G401 (cell line): ENCODE results near the gene NEUROG1. TPM values are rescaled to one million over a fixed set of nuclear protein-coding genes. Genes with fewer than 3 reads are reported as not detected.

Experiments
- DNase-seq: peaks from one replicate; pipeline ENCODE4 v3.0.0-alpha.2; 2015; ENCODE audit warnings: low spot score
- in situ Hi-C: cut with HindIII; loops from 2 replicates; pipeline ENCODE4 v1.10.0; 2016; ENCODE audit warnings: low sequenced_read_pairs, mixed read lengths
- total RNA-seq: library from RNA; depleted of rRNA; stranded (reverse); fragments of >200 nt; shearing (Covaris generic); gene quantifications from 2 replicates; pipeline ENCODE4 v1.2.3, GENCODE V29; 2014; rRNA removed

NEUROG1 gene
- total RNA-seq = not detected in 2 replicates

GRCh38 chr5:135535820-135536801 lies at the start of gene NEUROG1:
NEUROG1 (minus strand) TSS chr5:135535964; CDS start chr5:135535690, 274 bp downstream.
- no peak for DNase-seq

GRCh38 chr5:135584918-135585317 lies 49.2 kb upstream of the NEUROG1 start:
- in situ Hi-C loops = no loop called here
- no peak for DNase-seq

More at GRCh38 chr5:135535820-135536801, at the start of gene NEUROG1:
- in situ Hi-C loops = no loop called here

- no peak for DNase-seq
- in situ Hi-C loops = no loop called here
Measured at GRCh38 chr5:135584276-135584675, 48.5 kb upstream of the NEUROG1 start.

GRCh38 chr5:135582099-135582781 lies 46.5 kb upstream of the NEUROG1 start:
- in situ Hi-C loops = no loop called here
- DNase-seq = no peak

GRCh38 chr5:135578685-135579341 lies 43.0 kb upstream of the NEUROG1 start, which contains the start of gene CXCL14:
CXCL14 (minus strand) TSS chr5:135578991; CDS start chr5:135578778, 213 bp downstream.
- no peak for DNase-seq
- in situ Hi-C loops = no loop called here

- DNase-seq = no peak
- in situ Hi-C loops = no loop called here
Measured at GRCh38 chr5:135578305-135578684, 42.5 kb upstream of the NEUROG1 start.

- no peak for DNase-seq
- in situ Hi-C loops = no loop called here
Measured at GRCh38 chr5:135577421-135577820, 41.7 kb upstream of the NEUROG1 start.

- in situ Hi-C loops = no loop called here
- no peak for DNase-seq
Measured at GRCh38 chr5:135576075-135576599, 40.4 kb upstream of the NEUROG1 start.

GRCh38 chr5:135574493-135574892 lies 38.7 kb upstream of the NEUROG1 start:
- no peak for DNase-seq
- in situ Hi-C loops = loop anchor here (25.0 kb wide), 1 partner anchor 163 kb away; no protein-coding TSS in a partner anchor

GRCh38 chr5:135571902-135572301 lies 36.1 kb upstream of the NEUROG1 start:
- in situ Hi-C loops = loop anchor here (25.0 kb wide), 1 partner anchor 165 kb away; no protein-coding TSS in a partner anchor
- DNase-seq = no peak

GRCh38 chr5:135571066-135571609 lies 35.4 kb upstream of the NEUROG1 start:
- in situ Hi-C loops = loop anchor here (25.0 kb wide), 1 partner anchor 166 kb away; no protein-coding TSS in a partner anchor
- no peak for DNase-seq

GRCh38 chr5:135570453-135570764 lies 34.6 kb upstream of the NEUROG1 start:
- in situ Hi-C loops = loop anchor here (25.0 kb wide), 1 partner anchor 167 kb away; no protein-coding TSS in a partner anchor
- DNase-seq = no peak

- peak; percentile 37 for DNase-seq
- in situ Hi-C loops = loop anchor here (25.0 kb wide), 1 partner anchor 167 kb away; no protein-coding TSS in a partner anchor
Measured at GRCh38 chr5:135569755-135570452, 34.1 kb upstream of the NEUROG1 start.

GRCh38 chr5:135568923-135569360 lies 33.2 kb upstream of the NEUROG1 start:
- in situ Hi-C loops = loop anchor here (25.0 kb wide), 1 partner anchor 168 kb away; no protein-coding TSS in a partner anchor
- no peak for DNase-seq

- in situ Hi-C loops = loop anchor here (25.0 kb wide), 1 partner anchor 169 kb away; no protein-coding TSS in a partner anchor
- no peak for DNase-seq
Measured at GRCh38 chr5:135568246-135568645, 32.5 kb upstream of the NEUROG1 start.

GRCh38 chr5:135567661-135568060 lies 31.9 kb upstream of the NEUROG1 start:
- DNase-seq = no peak
- in situ Hi-C loops = loop anchor here (25.0 kb wide), 1 partner anchor 170 kb away; no protein-coding TSS in a partner anchor

GRCh38 chr5:135566422-135567400 lies 30.9 kb upstream of the NEUROG1 start:
- in situ Hi-C loops = loop anchor here (25.0 kb wide), 1 partner anchor 171 kb away; no protein-coding TSS in a partner anchor
- DNase-seq = no peak
